Measurements from ENCODE around the gene SLC25A48. TPM values are rescaled to one million over a fixed set of nuclear protein-coding genes. Genes with fewer than 3 reads are reported as not detected.

Gene SLC25A48
- total RNA-seq, 4 donors from 2014 or later, result 0.33 TPM; not detected in 3

DNA sequence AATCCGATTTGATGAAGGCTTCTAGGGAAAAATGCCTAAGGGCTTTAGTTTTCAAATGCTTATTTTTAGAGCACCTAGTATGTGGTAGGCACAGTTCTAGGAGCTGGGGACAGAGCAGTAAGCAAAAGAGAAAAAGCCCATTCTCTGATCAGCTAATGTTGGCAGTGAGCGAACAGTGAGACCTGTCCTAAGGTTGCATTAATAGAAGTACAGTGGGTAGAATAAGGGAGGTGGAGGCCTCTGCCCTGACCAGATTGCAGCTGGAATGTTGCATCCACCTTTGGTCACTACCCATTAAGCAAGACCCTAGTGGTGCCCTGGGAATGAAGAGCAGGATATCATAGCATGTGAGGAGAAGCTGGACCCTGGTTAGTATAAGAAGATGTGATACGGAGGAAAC, 41.1 kb downstream of the SLC25A48 start:
- H3K36me3 ChIP-seq, result no peaks in the 10 kb centered on the region
- no peaks in the 10 kb centered on the region for H3K27me3 ChIP-seq
- WGBS, 2 donors, result 85 to 93% methylated on average over 3 of the region's 3 CpGs
- TF ChIP-seq POLR2A (IDR thresholded peaks at IDR 0.05), result no peak
- TF ChIP-seq, protein P1, sequence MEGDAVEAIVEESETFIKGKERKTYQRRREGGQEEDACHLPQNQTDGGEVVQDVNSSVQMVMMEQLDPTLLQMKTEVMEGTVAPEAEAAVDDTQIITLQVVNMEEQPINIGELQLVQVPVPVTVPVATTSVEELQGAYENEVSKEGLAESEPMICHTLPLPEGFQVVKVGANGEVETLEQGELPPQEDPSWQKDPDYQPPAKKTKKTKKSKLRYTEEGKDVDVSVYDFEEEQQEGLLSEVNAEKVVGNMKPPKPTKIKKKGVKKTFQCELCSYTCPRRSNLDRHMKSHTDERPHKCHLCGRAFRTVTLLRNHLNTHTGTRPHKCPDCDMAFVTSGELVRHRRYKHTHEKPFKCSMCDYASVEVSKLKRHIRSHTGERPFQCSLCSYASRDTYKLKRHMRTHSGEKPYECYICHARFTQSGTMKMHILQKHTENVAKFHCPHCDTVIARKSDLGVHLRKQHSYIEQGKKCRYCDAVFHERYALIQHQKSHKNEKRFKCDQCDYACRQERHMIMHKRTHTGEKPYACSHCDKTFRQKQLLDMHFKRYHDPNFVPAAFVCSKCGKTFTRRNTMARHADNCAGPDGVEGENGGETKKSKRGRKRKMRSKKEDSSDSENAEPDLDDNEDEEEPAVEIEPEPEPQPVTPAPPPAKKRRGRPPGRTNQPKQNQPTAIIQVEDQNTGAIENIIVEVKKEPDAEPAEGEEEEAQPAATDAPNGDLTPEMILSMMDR (IDR thresholded peaks at IDR 0.05), result no peak
- no peak for DNase-seq
- no peak overlapping the region for H3K27ac ChIP-seq
- H3K4me1 ChIP-seq, result no peaks in the 10 kb centered on the region
- H3K4me3 ChIP-seq (replicated peaks in 1 of 3), result no peak overlapping the region
- H3K9me3 ChIP-seq, result no peaks in the 10 kb centered on the region
- intact Hi-C loops (cut with DNase I), result no loop called here

DNA sequence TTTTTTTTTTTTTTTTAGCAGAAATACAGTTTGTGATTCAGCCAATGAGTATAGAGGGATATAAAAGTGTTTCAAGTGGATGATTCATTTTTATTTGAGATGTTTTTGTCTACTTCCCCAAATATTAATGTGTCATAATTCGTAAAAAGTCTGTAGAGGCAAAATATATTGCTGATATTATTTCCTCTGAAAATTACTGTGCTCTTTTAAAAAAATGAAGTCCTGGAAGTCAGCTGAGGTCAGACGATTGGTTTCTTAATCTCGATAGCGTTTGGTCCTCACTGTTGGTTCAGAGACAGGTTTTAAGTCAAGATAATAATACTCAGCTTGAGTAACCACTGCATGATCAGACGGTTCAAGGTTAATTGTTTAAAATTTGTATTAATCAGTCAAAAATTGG, 41.7 kb downstream of the SLC25A48 start:
- TF ChIP-seq, protein P1 (IDR thresholded peaks at IDR 0.05), result no peak
- no peak for TF ChIP-seq POLR2A (IDR thresholded peaks at IDR 0.05)
- Histone ChIP-seq H3K36me3 (no peaks in the 10 kb centered on the region), H3K4me1 (no peaks in the 10 kb centered on the region), H3K27ac (no peak overlapping the region), H3K4me3 (replicated peaks in 1 of 3) (no peak overlapping the region), H3K9me3 (no peaks in the 10 kb centered on the region), H3K27me3 (no peaks in the 10 kb centered on the region)
- WGBS, 2 donors, result 81 to 85% methylated on average over 5 of the region's 5 CpGs
- intact Hi-C loops (cut with DNase I), result no loop called here
- no peak for DNase-seq

DNA sequence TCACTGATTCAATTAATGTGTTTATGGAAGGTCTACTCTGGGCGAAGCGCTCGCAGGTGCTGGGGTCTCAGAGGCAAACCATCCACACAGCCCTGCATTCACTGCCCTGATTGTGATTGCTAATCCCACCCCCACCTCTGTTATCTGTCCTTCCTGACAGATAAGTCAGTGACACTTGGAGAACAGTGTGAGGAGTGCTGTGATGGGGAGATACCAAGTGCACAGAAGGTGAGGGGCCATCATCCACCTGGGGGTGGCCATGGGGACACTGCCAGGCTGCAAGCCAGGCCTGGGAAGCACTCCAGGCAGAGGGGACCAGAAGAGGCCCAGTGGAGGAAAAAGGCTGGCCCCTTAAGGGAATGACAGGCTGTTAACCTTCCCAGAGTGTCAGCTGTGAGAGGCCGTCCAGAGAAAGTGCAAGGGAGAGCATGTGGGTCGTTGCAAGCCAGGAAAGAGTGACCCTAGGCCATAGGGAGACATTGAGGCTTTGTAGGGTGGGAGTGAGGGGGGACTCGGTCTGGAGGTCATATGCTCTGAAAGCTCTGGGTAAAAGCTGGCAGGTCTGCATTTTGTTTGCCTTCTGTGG, 43.2 kb downstream of the SLC25A48 start:
- intact Hi-C loops (cut with DNase I), result no loop called here
- Histone ChIP-seq H3K27ac (no peak overlapping the region), H3K4me1 (no peaks in the 10 kb centered on the region), H3K27me3 (no peaks in the 10 kb centered on the region), H3K9me3 (no peaks in the 10 kb centered on the region), H3K36me3 (no peaks in the 10 kb centered on the region), H3K4me3 (replicated peaks in 1 of 3) (no peak overlapping the region)
- WGBS, 2 donors, result 65 to 69% methylated on average over 6 of the region's 6 CpGs
- TF ChIP-seq POLR2A (IDR thresholded peaks at IDR 0.05), result no peak
- TF ChIP-seq, protein P1 (IDR thresholded peaks at IDR 0.05), result no peak
- no peak for DNase-seq

GRCh38 chr5:135878156-135878620, 43.7 kb downstream of the SLC25A48 start:
- Histone ChIP-seq H3K4me1 (no peaks in the 10 kb centered on the region), H3K36me3 (no peaks in the 10 kb centered on the region), H3K9me3 (no peaks in the 10 kb centered on the region), H3K4me3 (replicated peaks in 1 of 3) (no peak overlapping the region), H3K27ac (no peak overlapping the region), H3K27me3 (no peaks in the 10 kb centered on the region)
- DNase-seq, result peak; percentile 42 to 51
- TF ChIP-seq POLR2A (IDR thresholded peaks at IDR 0.05), result no peak
- TF ChIP-seq, protein P1 (IDR thresholded peaks at IDR 0.05), result no peak
- WGBS, 2 donors, result 37 to 52% methylated on average over 4 of the region's 4 CpGs
- intact Hi-C loops (cut with DNase I), result no loop called here

DNA sequence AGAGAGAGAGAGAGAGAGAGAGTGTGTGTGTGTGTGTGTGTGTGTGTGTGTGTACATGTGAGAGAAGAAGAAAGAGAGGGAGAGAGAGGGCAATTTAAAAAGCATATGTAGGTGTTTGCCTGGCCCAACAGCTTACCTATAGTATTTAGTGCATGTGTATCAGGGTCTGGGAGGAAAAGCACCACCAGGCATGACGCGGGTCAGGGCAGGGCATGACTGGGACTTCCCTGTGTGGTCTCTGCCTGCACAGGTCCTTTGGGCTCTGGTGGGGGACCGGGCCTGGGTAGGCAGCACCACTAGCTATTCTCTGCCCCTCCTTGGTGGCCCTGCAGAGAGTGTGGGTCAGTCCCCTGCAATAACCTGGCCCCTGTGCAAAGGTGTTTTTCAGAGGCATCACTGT, 45.1 kb downstream of the SLC25A48 start:
- H3K27ac ChIP-seq, result no peak overlapping the region
- H3K27me3 ChIP-seq, result no peaks in the 10 kb centered on the region
- H3K4me1 ChIP-seq, result no peaks in the 10 kb centered on the region
- H3K9me3 ChIP-seq, result no peaks in the 10 kb centered on the region
- no peaks in the 10 kb centered on the region for H3K36me3 ChIP-seq
- TF ChIP-seq POLR2A (IDR thresholded peaks at IDR 0.05), result no peak
- TF ChIP-seq, protein P1 (IDR thresholded peaks at IDR 0.05), result no peak
- H3K4me3 ChIP-seq (replicated peaks in 1 of 3), result no peak overlapping the region
- intact Hi-C loops (cut with DNase I), result no loop called here
- DNase-seq, result no peak
- 87 to 89% methylated on average over 3 of the region's 3 CpGs for WGBS, 2 donors
